Spleen (tissue), 7 donors: ENCODE measurements around the gene LRRC58.
"Not testable (repeated sequence)": the region's sequence is repeated elsewhere in the genome, so short reads cannot be mapped to it uniquely, and the experiment has no call there.

ENCODE experiments used
- POLR2A ChIP-seq, 3 donors: fragments of 450-650 bp; IDR thresholded peaks; one replicate each; pipeline ENCODE4 v1.5.1; 2017; ENCODE audit warnings: antibody characterized with exemption in 3 of 3, mild to moderate bottlenecking in 1 of 3
- POLR2AphosphoS5 ChIP-seq, 3 donors: sonication (generic); formaldehyde crosslinking; IDR thresholded peaks; one replicate each; pipeline ENCODE4 v1.5.1; 2017; ENCODE audit warnings: antibody characterized with exemption in 3 of 3
- TF ChIP-seq, protein P1 (sequence below), 11 experiments: fragments of 200-600 bp in 7 of 11; fragments of 450-650 bp in 4 of 11; sonication (generic) in 4 of 11; IDR thresholded peaks in 8 of 11; conservative IDR thresholded peaks in 3 of 11; 1 replicate in 7 of 11; 2 replicates in 4 of 11; pipeline versions ENCODE4 v1.4.0 to v1.8.0; 2016 to 2021; ENCODE audit warnings: antibody characterized with exemption in 11 of 11, inconsistent platforms in 4 of 11, mild to moderate bottlenecking in 1 of 11
- donor health status: DM: no; HTN: no; CAD: no; lungs with moderate emphysema.
- donor health status: DM: no; HTN: no; CAD: no.
- donor health status: DM: no; HTN: no; CAD: no.

DNA sequence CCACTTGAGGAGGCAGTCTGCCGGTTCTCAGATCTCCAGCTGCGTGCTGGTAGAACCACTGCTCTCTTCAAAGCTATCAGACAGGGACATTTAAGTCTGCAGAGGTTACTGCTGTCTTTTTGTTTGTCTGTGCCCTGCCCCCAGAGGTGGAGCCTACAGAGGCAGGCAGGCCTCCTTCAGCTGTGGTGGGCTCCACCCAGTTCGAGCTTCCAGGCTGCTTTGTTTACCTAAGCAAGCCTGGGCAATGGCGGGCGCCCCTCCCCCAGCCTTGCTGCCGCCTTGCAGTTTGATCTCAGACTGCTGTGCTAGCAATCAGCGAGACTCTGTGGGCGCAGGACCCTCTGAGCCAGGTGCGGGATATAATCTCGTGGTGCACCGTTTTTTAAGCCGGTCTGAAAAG is 28.8 kb upstream of the LRRC58 start:
- TF ChIP-seq, protein P1, sequence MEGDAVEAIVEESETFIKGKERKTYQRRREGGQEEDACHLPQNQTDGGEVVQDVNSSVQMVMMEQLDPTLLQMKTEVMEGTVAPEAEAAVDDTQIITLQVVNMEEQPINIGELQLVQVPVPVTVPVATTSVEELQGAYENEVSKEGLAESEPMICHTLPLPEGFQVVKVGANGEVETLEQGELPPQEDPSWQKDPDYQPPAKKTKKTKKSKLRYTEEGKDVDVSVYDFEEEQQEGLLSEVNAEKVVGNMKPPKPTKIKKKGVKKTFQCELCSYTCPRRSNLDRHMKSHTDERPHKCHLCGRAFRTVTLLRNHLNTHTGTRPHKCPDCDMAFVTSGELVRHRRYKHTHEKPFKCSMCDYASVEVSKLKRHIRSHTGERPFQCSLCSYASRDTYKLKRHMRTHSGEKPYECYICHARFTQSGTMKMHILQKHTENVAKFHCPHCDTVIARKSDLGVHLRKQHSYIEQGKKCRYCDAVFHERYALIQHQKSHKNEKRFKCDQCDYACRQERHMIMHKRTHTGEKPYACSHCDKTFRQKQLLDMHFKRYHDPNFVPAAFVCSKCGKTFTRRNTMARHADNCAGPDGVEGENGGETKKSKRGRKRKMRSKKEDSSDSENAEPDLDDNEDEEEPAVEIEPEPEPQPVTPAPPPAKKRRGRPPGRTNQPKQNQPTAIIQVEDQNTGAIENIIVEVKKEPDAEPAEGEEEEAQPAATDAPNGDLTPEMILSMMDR (IDR thresholded peaks at IDR 0.05 in 8 of 11, conservative IDR thresholded peaks at IDR 0.05 in 3 of 11) = not testable (repeated sequence)
- not testable (repeated sequence) for TF ChIP-seq POLR2A, POLR2AphosphoS5 (IDR thresholded peaks at IDR 0.05)
